ENCODE data around the gene FAM184A. TPM values are rescaled to one million over a fixed set of nuclear protein-coding genes. Genes with fewer than 3 reads are reported as not detected.

Gene FAM184A, protein sequence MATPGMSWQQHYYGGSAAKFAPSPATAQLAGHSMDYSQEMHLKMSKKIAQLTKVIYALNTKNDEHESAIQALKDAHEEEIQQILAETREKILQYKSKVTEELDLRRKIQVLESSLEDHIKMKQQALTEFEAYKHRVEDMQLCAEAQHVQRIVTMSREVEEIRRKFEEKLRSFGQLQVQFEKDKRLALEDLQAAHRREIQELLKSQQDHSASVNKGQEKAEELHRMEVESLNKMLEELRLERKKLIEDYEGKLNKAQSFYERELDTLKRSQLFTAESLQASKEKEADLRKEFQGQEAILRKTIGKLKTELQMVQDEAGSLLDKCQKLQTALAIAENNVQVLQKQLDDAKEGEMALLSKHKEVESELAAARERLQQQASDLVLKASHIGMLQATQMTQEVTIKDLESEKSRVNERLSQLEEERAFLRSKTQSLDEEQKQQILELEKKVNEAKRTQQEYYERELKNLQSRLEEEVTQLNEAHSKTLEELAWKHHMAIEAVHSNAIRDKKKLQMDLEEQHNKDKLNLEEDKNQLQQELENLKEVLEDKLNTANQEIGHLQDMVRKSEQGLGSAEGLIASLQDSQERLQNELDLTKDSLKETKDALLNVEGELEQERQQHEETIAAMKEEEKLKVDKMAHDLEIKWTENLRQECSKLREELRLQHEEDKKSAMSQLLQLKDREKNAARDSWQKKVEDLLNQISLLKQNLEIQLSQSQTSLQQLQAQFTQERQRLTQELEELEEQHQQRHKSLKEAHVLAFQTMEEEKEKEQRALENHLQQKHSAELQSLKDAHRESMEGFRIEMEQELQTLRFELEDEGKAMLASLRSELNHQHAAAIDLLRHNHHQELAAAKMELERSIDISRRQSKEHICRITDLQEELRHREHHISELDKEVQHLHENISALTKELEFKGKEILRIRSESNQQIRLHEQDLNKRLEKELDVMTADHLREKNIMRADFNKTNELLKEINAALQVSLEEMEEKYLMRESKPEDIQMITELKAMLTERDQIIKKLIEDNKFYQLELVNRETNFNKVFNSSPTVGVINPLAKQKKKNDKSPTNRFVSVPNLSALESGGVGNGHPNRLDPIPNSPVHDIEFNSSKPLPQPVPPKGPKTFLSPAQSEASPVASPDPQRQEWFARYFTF
- total RNA-seq (2016; rRNA removed; fragmentation: Illumina TruSeq; extraction: Trizol) (16.0 and 18.0 TPM in 2 replicates), polyA plus RNA-seq (2011; rRNA removed) (6.5 and 7.0 TPM in 2 replicates), polyA minus RNA-seq (2011; rRNA and poly(A)+ RNA removed; ENCODE audit: low replicate concordance) (1.5 TPM in 1 of 2 replicates, not detected in the other), Bru-seq, nascent RNA (percentile 50 among the genes with signal in this experiment), BruChase-seq, experiment 1, labeled RNA remaining after a 6-hour chase (percentile 51 among the genes with signal in this experiment), BruChase-seq, experiment 2, labeled RNA remaining after a 2-hour chase (percentile 55 among the genes with signal in this experiment)
- total RNA-seq (2016; cell fraction: cytosol; rRNA removed; fragmentation: Illumina TruSeq; extraction: Trizol; ENCODE audit: low read depth) = 4.4 and 5.4 TPM in 2 replicates
- total RNA-seq (2016; cell fraction: insoluble cytoplasmic fraction; rRNA removed; fragmentation: Illumina TruSeq; extraction: Trizol) = 16.1 and 16.7 TPM in 2 replicates
- 7.8 and 11.8 TPM in 2 replicates for total RNA-seq (2016; cell fraction: membrane; rRNA removed; fragmentation: Illumina TruSeq; extraction: Trizol)
- 29.6 and 31.1 TPM in 2 replicates for total RNA-seq (2016; cell fraction: nucleus; rRNA removed; fragmentation: Illumina TruSeq; extraction: Trizol)
- 2.1 and 3.1 TPM in 2 replicates for polyA plus RNA-seq (2011; cell fraction: cytosol; rRNA removed)
- 4.9 and 7.2 TPM in 2 replicates for polyA plus RNA-seq (2011; cell fraction: nucleus; rRNA removed)
- polyA plus RNA-seq (2012) = 6.3 and 6.4 TPM in 2 replicates
- polyA plus RNA-seq (2016; cell fraction: cytosol; fragmentation: Illumina TruSeq; extraction: Trizol; ENCODE audit: low read depth) = 2.1 and 2.3 TPM in 2 replicates
- 14.2 and 15.0 TPM in 2 replicates for polyA plus RNA-seq (2016; cell fraction: insoluble cytoplasmic fraction; fragmentation: Illumina TruSeq; extraction: Trizol; ENCODE audit: low read depth)
- 4.0 and 5.0 TPM in 2 replicates for polyA plus RNA-seq (2016; cell fraction: membrane; fragmentation: Illumina TruSeq; extraction: Trizol; ENCODE audit: low read depth)
- polyA plus RNA-seq (2016; cell fraction: nucleus; fragmentation: Illumina TruSeq; extraction: Trizol; ENCODE audit: insufficient read depth, low read depth) = 23.3 and 27.1 TPM in 2 replicates
- polyA minus RNA-seq (2011; cell fraction: cytosol; rRNA and poly(A)+ RNA removed) = 2.9 and 3.9 TPM in 2 replicates
- 17.5 and 24.4 TPM in 2 replicates for polyA minus RNA-seq (2011; cell fraction: nucleus; rRNA and poly(A)+ RNA removed)
- long read RNA-seq, experiment 1, partial matches to known transcripts = 1 of 2 reads
- long read RNA-seq, experiment 1, other reads (novel, unspliced or antisense) = 1 of 2 reads
- long read RNA-seq, experiment 2, full-length matches to known transcripts = 2 of 9 reads
- long read RNA-seq, experiment 2, partial matches to known transcripts = 4 of 9 reads
- long read RNA-seq, experiment 2, other reads (novel, unspliced or antisense) = 3 of 9 reads

DNA sequence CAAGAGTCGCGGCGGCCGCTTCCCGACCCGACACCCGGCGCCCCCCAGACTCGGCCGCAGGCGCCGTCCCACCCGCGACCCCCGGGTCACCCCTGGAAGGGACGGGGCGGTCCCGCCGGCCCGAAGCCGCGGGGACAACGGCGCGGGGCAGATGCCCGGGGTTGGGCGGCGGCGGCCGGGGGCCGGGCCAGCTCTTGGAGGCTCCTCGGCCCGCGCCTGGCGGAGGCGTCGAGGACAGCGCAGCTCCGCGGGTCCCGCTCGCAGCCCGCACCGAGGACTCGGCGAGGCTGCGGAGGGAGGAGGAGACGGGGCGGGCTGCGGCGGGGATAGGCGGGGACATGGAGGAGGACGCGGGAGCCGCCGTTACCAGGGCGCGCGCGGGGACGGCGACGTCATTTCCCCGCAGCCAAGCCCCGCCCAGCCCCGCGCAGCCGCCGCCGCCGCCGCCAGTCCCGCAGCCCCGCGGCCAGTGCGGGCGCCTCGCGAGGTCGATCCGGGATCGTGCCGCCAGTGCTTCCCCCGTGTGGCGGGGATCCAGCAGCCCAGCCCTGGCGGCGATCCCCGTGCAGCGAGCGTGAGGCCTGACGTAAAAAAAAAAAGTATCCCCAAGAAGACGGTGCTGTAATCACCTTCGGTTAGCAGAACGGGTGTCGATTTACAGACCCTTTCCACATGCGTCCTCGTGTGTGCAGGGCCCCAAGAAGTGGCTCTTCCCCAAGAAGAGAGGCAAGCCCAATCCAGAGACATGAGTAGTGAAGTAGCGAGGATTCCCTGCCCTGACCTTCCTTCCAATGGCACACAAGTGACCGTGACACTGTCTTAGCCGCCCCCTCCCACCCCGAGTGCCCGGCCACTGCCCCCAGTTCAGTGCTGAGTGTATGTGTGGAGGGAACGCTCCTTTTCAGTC, at the start of gene FAM184A:
FAM184A (minus strand) TSS at position 289 of the 907 bp plus-strand sequence. CDS start 365 bp downstream, outside the sequence.
- H2AFZ ChIP-seq (ENCODE audit: low read length) = no peak within 1 kb of the TSS
- H4K20me1 ChIP-seq (ENCODE audit: insufficient read depth, low read length) = no peaks in the 10 kb centered on the region
- POLR2A ChIA-PET = interaction anchor here (1.1 to 1.2 kb wide), 2 partner anchors 143 to 181 kb away, joined by 3 read pairs; no protein-coding TSS in a partner anchor
- H3K4me1 ChIP-seq (ENCODE audit: insufficient read depth, low read length) = peaks cover 33% of the 10 kb centered on the region
- H3K4me2 ChIP-seq (ENCODE audit: low read depth, low read length) = peak within 1 kb of the TSS; percentile 99
- H3K79me2 ChIP-seq (ENCODE audit: insufficient read depth, low read length) = no peaks in the 10 kb centered on the region
- H3K36me3 ChIP-seq (replicated peaks in 1 of 2; ENCODE audit: control insufficient read depth in 1 of 2, insufficient read depth in 2 of 2, low read length in 2 of 2) = no peaks in the 10 kb centered on the region
- peaks cover 0 to 19% of the 10 kb centered on the region in 2 experiments; a peak in 4 of 5 replicates for H3K27me3 ChIP-seq (ENCODE audit: control insufficient read depth in 1 of 2, insufficient read depth in 2 of 2, low read length in 2 of 2)
- peaks cover 14% of the 10 kb centered on the region for H3K9me3 ChIP-seq (ENCODE audit: low read length)
- ATAC-seq = peak; percentile 90
- DNase-seq (ENCODE audit: low spot score) = peak; percentile 55
- peak within 1 kb of the TSS; percentile 60 to 83 (median 78) for H3K4me3 ChIP-seq (replicated peaks in 1 of 3; ENCODE audit: insufficient read depth in 1 of 3, low read depth in 2 of 3, low read length in 3 of 3)
- BruUV-seq (replicated peaks) = no TSS peak
- CTCF ChIA-PET (ENCODE audit: low intra/inter-chr PET ratio, low total read pairs) = interaction anchor here (1.4 to 1.5 kb wide), 2 partner anchors 116 to 184 kb away, joined by 5 read pairs; partner anchors contain the start of gene ASF1A
- in situ Hi-C loops (cut with HindIII; ENCODE audit: extremely low pct_ligation_motif_present, low pct_unique_long_range_greater_than_20kb) = no loop called here
- H3K27ac ChIP-seq (ENCODE audit: extremely low read length, insufficient read depth, low read length) = peak within 1 kb of the TSS; percentile 27
- intact Hi-C loops (cut with micrococcal nuclease; ENCODE audit: unreplicated experiment) = loop anchor here (1.0 kb wide), 1 partner anchor 184 kb away; the partner anchor contains the start of gene ASF1A
- FAIRE-seq = peak; percentile 34
- 2% methylated on average over 20 of the region's 103 CpGs for WGBS (ENCODE audit: low lambda C conversion rate)
- H3K9ac ChIP-seq (ENCODE audit: insufficient read depth, low read depth, low read length) = peak within 1 kb of the TSS; percentile 66
- TF ChIP-seq ZNF431 (CRISPR knock-in tag; IDR thresholded peaks at IDR 0.05; ENCODE audit: borderline replicate concordance, low read depth) (peak; percentile 62; the same call in 1 of the 2 replicates), ELF3 (CRISPR knock-in tag; IDR thresholded peaks at IDR 0.05) (peak; percentile 41; the same call in 1 of the 2 replicates), ZNF326 (CRISPR knock-in tag; IDR thresholded peaks at IDR 0.05; ENCODE audit: borderline replicate concordance) (no peak), ZNF780A (CRISPR knock-in tag; IDR thresholded peaks at IDR 0.05) (no peak), NFYB (CRISPR knock-in tag; IDR thresholded peaks at IDR 0.05) (no peak)
- TF ChIP-seq, protein P1, sequence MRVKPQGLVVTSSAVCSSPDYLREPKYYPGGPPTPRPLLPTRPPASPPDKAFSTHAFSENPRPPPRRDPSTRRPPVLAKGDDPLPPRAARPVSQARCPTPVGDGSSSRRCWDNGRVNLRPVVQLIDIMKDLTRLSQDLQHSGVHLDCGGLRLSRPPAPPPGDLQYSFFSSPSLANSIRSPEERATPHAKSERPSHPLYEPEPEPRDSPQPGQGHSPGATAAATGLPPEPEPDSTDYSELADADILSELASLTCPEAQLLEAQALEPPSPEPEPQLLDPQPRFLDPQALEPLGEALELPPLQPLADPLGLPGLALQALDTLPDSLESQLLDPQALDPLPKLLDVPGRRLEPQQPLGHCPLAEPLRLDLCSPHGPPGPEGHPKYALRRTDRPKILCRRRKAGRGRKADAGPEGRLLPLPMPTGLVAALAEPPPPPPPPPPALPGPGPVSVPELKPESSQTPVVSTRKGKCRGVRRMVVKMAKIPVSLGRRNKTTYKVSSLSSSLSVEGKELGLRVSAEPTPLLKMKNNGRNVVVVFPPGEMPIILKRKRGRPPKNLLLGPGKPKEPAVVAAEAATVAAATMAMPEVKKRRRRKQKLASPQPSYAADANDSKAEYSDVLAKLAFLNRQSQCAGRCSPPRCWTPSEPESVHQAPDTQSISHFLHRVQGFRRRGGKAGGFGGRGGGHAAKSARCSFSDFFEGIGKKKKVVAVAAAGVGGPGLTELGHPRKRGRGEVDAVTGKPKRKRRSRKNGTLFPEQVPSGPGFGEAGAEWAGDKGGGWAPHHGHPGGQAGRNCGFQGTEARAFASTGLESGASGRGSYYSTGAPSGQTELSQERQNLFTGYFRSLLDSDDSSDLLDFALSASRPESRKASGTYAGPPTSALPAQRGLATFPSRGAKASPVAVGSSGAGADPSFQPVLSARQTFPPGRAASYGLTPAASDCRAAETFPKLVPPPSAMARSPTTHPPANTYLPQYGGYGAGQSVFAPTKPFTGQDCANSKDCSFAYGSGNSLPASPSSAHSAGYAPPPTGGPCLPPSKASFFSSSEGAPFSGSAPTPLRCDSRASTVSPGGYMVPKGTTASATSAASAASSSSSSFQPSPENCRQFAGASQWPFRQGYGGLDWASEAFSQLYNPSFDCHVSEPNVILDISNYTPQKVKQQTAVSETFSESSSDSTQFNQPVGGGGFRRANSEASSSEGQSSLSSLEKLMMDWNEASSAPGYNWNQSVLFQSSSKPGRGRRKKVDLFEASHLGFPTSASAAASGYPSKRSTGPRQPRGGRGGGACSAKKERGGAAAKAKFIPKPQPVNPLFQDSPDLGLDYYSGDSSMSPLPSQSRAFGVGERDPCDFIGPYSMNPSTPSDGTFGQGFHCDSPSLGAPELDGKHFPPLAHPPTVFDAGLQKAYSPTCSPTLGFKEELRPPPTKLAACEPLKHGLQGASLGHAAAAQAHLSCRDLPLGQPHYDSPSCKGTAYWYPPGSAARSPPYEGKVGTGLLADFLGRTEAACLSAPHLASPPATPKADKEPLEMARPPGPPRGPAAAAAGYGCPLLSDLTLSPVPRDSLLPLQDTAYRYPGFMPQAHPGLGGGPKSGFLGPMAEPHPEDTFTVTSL (CRISPR knock-in tag; IDR thresholded peaks at IDR 0.05; ENCODE audit: borderline replicate concordance) = no peak
